A673 (cell line): ENCODE measurements around the gene ELF5. TPM values are rescaled to one million over a fixed set of nuclear protein-coding genes. Genes with fewer than 3 reads are reported as not detected.

Experiments used
- BruUV-seq: library from RNA; stranded (reverse); fragments of 400-500 nt; replicated peaks from 2 replicates; lab custom pipeline; 2021; lab: Mats Ljungman, UMichigan
- CTCF ChIA-PET: fragments of 300-600 bp; sonication (Branson Sonifier 250); formaldehyde crosslinking; loops from one replicate; lab custom pipeline; 2022; ENCODE audit warnings: antibody characterized with exemption; lab: Charles Lee
- POLR2A ChIA-PET: fragments of 300-600 bp; sonication (Branson Sonifier 250); formaldehyde crosslinking; loops from one replicate; lab custom pipeline; 2022; ENCODE audit warnings: antibody characterized with exemption; ENCODE audit not compliant: low non-redundant PET; lab: Charles Lee
- DNase-seq: peaks from one replicate; pipeline ENCODE4 v3.0.0-alpha.2; 2015; ENCODE audit warnings: low spot score
- H3K27ac ChIP-seq: fragments of 200-600 bp; sonication (generic); 2 replicates; pipeline ENCODE4 v1.5.1; 2016; ENCODE audit warnings: mixed run types, low read depth, mild to moderate bottlenecking, mixed read lengths, antibody characterized with exemption, low read length; ENCODE audit not compliant: poor library complexity, severe bottlenecking
- H3K27me3 ChIP-seq: fragments of 200-600 bp; sonication (generic); replicated peaks from 2 replicates; pipeline ENCODE4 v1.6.1; 2017; ENCODE audit warnings: mixed run types, low read depth, mild to moderate bottlenecking, mixed read lengths, antibody characterized with exemption, low read length; ENCODE audit not compliant: insufficient read depth, poor library complexity
- H3K36me3 ChIP-seq: fragments of 200-600 bp; sonication (generic); 2 replicates; pipeline ENCODE4 v1.6.1; 2016; ENCODE audit warnings: mixed run types, mild to moderate bottlenecking, mixed read lengths, antibody characterized with exemption, low read length; ENCODE audit not compliant: insufficient read depth, poor library complexity, severe bottlenecking
- H3K4me1 ChIP-seq: fragments of 200-600 bp; sonication (generic); 2 replicates; pipeline ENCODE4 v1.6.1; 2017; ENCODE audit warnings: mixed run types, mild to moderate bottlenecking, mixed read lengths, antibody characterized with exemption, low read length; ENCODE audit not compliant: insufficient read depth, poor library complexity, severe bottlenecking
- H3K4me3 ChIP-seq: fragments of 200-600 bp; sonication (generic); 2 replicates; pipeline ENCODE4 v1.5.1; 2016; ENCODE audit warnings: low read depth, mixed run types, mild to moderate bottlenecking, mixed read lengths, low read length; ENCODE audit not compliant: poor library complexity, severe bottlenecking
- H3K9me3 ChIP-seq: fragments of 200-600 bp; sonication (generic); 2 replicates; pipeline ENCODE4 v1.6.1; 2016; ENCODE audit warnings: mixed run types, low read depth, mild to moderate bottlenecking, mixed read lengths, antibody characterized with exemption, low read length; ENCODE audit not compliant: poor library complexity, severe bottlenecking
- CTCF ChIP-seq: fragments of 300-800, 200-600 bp; sonication (generic); conservative IDR thresholded peaks from 2 replicates; pipeline ENCODE4 v1.5.1; 2017; ENCODE audit warnings: low read depth, mild to moderate bottlenecking, antibody characterized with exemption, low read length, moderate library complexity, mixed read lengths
- EZH2 ChIP-seq: fragments of 200-600 bp; sonication (generic); IDR thresholded peaks from 2 replicates; pipeline ENCODE4 v1.6.1; 2017; ENCODE audit warnings: borderline replicate concordance, low read depth, mild to moderate bottlenecking, mixed read lengths, antibody characterized with exemption, low read length; ENCODE audit not compliant: poor library complexity, severe bottlenecking
- intact Hi-C: fragments of 100-400 bp; cut with micrococcal nuclease; formaldehyde crosslinking; loops from one replicate; pipeline ENCODE4 v1.10.0; 2022; ENCODE audit not compliant: unreplicated experiment
- total RNA-seq: library from RNA; stranded (reverse); gene quantifications from 2 replicates; pipeline ENCODE4 v1.2.3, GENCODE V29; 2021

The ELF5 gene
- total RNA-seq, 1 experiment from 2014 or later: not detected

GRCh38 chr11:34509336-34509876 lies 4.2 kb downstream of the ELF5 start:
- CTCF ChIA-PET: no interaction called here
- no TSS peak for BruUV-seq
- TF ChIP-seq EZH2: no peak
- no peak for TF ChIP-seq CTCF
- H3K27ac ChIP-seq: no peak overlapping the region
- no peaks in the 10 kb centered on the region for H3K27me3 ChIP-seq
- no peaks in the 10 kb centered on the region for H3K9me3 ChIP-seq
- no peak for DNase-seq
- intact Hi-C loops: no loop called here
- no peaks in the 10 kb centered on the region for H3K4me1 ChIP-seq
- H3K4me3 ChIP-seq: no peak overlapping the region
- H3K36me3 ChIP-seq: no peaks in the 10 kb centered on the region
- POLR2A ChIA-PET: no interaction called here

GRCh38 chr11:34508524-34508923 lies 5.1 kb downstream of the ELF5 start:
- peak; percentile 60 for DNase-seq
- no peaks in the 10 kb centered on the region for H3K36me3 ChIP-seq
- BruUV-seq: no TSS peak
- CTCF ChIA-PET: no interaction called here
- no peaks in the 10 kb centered on the region for H3K27me3 ChIP-seq
- POLR2A ChIA-PET: no interaction called here
- intact Hi-C loops: no loop called here
- no peak overlapping the region for H3K27ac ChIP-seq
- H3K4me3 ChIP-seq: no peak overlapping the region
- H3K4me1 ChIP-seq: no peaks in the 10 kb centered on the region
- TF ChIP-seq CTCF (no peak), EZH2 (no peak)
- H3K9me3 ChIP-seq: no peaks in the 10 kb centered on the region

- intact Hi-C loops: no loop called here
- TF ChIP-seq EZH2 (no peak), CTCF (no peak)
- CTCF ChIA-PET: no interaction called here
These were observed 6.0 kb downstream of the ELF5 start for GRCh38 chr11:34507610-34508009.

More at GRCh38 chr11:34507610-34508009, 6.0 kb downstream of the ELF5 start:
- H3K27ac ChIP-seq: no peak overlapping the region
- no peak overlapping the region for H3K4me3 ChIP-seq
- no peak for DNase-seq
- H3K9me3 ChIP-seq: no peaks in the 10 kb centered on the region
- no peaks in the 10 kb centered on the region for H3K4me1 ChIP-seq
- no peaks in the 10 kb centered on the region for H3K36me3 ChIP-seq
- POLR2A ChIA-PET: no interaction called here
- H3K27me3 ChIP-seq: no peaks in the 10 kb centered on the region
- BruUV-seq: no TSS peak
